ENCODE results near the gene ELOVL2. TPM values are rescaled to one million over a fixed set of nuclear protein-coding genes. Genes with fewer than 3 reads are reported as not detected.

The ELOVL2 gene
- total RNA-seq, 2 experiments from 2014 or later, result not detected

DNA sequence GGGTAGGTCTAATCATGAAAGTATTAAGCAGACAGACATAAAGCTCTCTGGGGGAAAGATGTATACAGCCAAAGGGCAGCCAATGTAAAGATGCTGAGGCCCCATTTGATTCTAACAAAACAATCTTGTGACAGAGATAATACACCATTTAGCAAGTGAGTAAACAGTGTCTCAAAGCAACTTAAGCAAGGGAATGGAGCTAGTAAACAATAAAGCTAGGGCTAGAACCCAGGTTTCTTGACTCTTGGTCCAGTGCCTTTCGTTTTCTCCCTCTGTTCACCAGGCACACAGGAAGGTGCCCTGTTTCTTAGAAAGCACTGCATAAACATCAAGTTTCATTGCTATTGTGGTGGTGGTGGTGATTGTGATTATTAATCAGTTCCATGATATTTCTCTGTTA, 5.1 kb downstream of the ELOVL2 start:
- H3K27ac Mint-ChIP-seq, result no peak overlapping the region
- H3K36me3 Mint-ChIP-seq (ENCODE audit: low read depth), result peaks cover 3% of the 10 kb centered on the region
- Histone ChIP-seq H3K4me3 (ENCODE audit: low read length) (no peak overlapping the region), H3K9me3 (ENCODE audit: control insufficient read depth in 1 of 2, insufficient read depth in 1 of 2, low read length in 2 of 2) (no peaks in the 10 kb centered on the region), H3K27me3 (ENCODE audit: control insufficient read depth in 1 of 2, insufficient read depth in 2 of 2, low read length in 2 of 2) (peaks cover 18 to 37% of the 10 kb centered on the region in 2 experiments), H3K4me1 (ENCODE audit: insufficient read depth, low read length) (peaks cover 5% of the 10 kb centered on the region), H3K27ac (ENCODE audit: low read depth in 1 of 2, low read length in 2 of 2) (no peak overlapping the region), H3K36me3 (ENCODE audit: insufficient read depth, low read length) (no peaks in the 10 kb centered on the region)
- POLR2A ChIA-PET, result no interaction called here
- peaks cover 9% of the 10 kb centered on the region for H3K4me1 Mint-ChIP-seq (ENCODE audit: low read depth)
- H3K9me3 Mint-ChIP-seq, result no peaks in the 10 kb centered on the region
- no peak for ATAC-seq (ENCODE audit: poor library complexity)
- H3K4me3 Mint-ChIP-seq, result no peak overlapping the region
- TF ChIP-seq, protein P1, sequence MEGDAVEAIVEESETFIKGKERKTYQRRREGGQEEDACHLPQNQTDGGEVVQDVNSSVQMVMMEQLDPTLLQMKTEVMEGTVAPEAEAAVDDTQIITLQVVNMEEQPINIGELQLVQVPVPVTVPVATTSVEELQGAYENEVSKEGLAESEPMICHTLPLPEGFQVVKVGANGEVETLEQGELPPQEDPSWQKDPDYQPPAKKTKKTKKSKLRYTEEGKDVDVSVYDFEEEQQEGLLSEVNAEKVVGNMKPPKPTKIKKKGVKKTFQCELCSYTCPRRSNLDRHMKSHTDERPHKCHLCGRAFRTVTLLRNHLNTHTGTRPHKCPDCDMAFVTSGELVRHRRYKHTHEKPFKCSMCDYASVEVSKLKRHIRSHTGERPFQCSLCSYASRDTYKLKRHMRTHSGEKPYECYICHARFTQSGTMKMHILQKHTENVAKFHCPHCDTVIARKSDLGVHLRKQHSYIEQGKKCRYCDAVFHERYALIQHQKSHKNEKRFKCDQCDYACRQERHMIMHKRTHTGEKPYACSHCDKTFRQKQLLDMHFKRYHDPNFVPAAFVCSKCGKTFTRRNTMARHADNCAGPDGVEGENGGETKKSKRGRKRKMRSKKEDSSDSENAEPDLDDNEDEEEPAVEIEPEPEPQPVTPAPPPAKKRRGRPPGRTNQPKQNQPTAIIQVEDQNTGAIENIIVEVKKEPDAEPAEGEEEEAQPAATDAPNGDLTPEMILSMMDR (IDR thresholded peaks at IDR 0.05), result no peak
- intact Hi-C loops (cut with DNase I, micrococcal nuclease), result no loop called here
- H3K27me3 Mint-ChIP-seq, result peaks cover 79% of the 10 kb centered on the region
- no peak for DNase-seq
- CTCF ChIA-PET, result no interaction called here

DNA sequence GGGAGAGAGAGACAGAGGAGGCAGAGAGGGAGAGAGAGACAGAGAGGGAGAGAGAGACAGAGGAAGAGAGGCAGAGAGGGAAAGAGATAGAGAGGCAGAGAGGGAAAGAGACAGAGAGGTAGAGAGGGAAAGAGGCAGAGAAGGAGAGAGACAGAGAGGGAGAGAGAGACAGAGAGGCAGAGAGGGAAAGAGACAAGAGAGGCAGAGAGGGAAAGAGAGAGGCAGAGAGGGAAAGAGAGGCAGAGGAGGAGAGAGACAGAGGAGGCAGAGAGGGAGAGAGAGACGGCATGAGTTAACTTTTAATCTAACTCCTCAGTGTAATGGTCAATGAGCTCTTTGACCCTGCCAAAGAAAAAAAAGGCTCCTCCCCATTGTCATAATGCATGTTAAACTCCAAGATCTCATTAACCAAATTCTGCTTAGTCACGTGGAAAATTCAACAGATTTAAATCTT, 7.1 kb downstream of the ELOVL2 start:
- TF ChIP-seq, protein P1 (IDR thresholded peaks at IDR 0.05), result no peak
- H3K36me3 Mint-ChIP-seq (ENCODE audit: low read depth), result no peaks in the 10 kb centered on the region
- peaks cover 11 to 35% of the 10 kb centered on the region in 2 experiments for H3K27me3 ChIP-seq (ENCODE audit: control insufficient read depth in 1 of 2, insufficient read depth in 2 of 2, low read length in 2 of 2)
- H3K36me3 ChIP-seq (ENCODE audit: insufficient read depth, low read length), result no peaks in the 10 kb centered on the region
- DNase-seq, result no peak
- H3K27ac ChIP-seq (ENCODE audit: low read depth in 1 of 2, low read length in 2 of 2), result no peak overlapping the region
- H3K27me3 Mint-ChIP-seq, result peaks cover 80% of the 10 kb centered on the region
- ChIA-PET POLR2A (no interaction called here), CTCF (no interaction called here)
- intact Hi-C loops (cut with DNase I, micrococcal nuclease), result no loop called here
- H3K4me3 Mint-ChIP-seq, result no peak overlapping the region
- H3K9me3 ChIP-seq (ENCODE audit: control insufficient read depth in 1 of 2, insufficient read depth in 1 of 2, low read length in 2 of 2), result no peaks in the 10 kb centered on the region
- no peaks in the 10 kb centered on the region for H3K4me1 ChIP-seq (ENCODE audit: insufficient read depth, low read length)
- no peak overlapping the region for H3K27ac Mint-ChIP-seq
- no peak overlapping the region for H3K4me3 ChIP-seq (ENCODE audit: low read length)
- ATAC-seq (ENCODE audit: poor library complexity), result no peak
- no peaks in the 10 kb centered on the region for H3K9me3 Mint-ChIP-seq
- no peaks in the 10 kb centered on the region for H3K4me1 Mint-ChIP-seq (ENCODE audit: low read depth)

DNA sequence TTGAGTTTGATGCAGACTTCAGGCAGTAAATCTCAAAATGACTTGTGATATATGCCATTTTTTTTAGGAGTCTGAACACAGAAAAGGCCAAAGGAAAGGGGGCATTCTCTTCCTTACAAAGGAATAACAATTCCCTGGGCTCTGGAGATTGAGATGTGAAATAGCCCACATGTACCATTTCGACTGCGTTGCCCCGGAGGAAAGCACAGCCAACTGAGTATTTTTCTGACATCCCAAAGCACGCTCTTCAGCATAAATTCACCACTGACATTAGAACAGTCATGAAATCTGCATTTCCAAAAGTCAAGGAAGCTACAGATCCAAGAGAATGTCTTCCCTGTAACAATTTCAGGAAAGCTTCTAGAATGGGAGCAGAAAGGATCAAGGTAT, 7.8 kb downstream of the ELOVL2 start:
- ChIA-PET CTCF (no interaction called here), POLR2A (no interaction called here)
- Histone ChIP-seq H3K27me3 (ENCODE audit: control insufficient read depth in 1 of 2, insufficient read depth in 2 of 2, low read length in 2 of 2) (peaks cover 11 to 31% of the 10 kb centered on the region in 2 experiments), H3K9me3 (ENCODE audit: control insufficient read depth in 1 of 2, insufficient read depth in 1 of 2, low read length in 2 of 2) (no peaks in the 10 kb centered on the region), H3K36me3 (ENCODE audit: insufficient read depth, low read length) (no peaks in the 10 kb centered on the region), H3K4me3 (ENCODE audit: low read length) (no peak overlapping the region), H3K27ac (ENCODE audit: low read depth in 1 of 2, low read length in 2 of 2) (no peak overlapping the region), H3K4me1 (ENCODE audit: insufficient read depth, low read length) (no peaks in the 10 kb centered on the region)
- H3K9me3 Mint-ChIP-seq, result no peaks in the 10 kb centered on the region
- H3K36me3 Mint-ChIP-seq (ENCODE audit: low read depth), result no peaks in the 10 kb centered on the region
- no peak overlapping the region for H3K4me3 Mint-ChIP-seq
- ATAC-seq (ENCODE audit: poor library complexity) (no peak), DNase-seq (no peak)
- TF ChIP-seq, protein P1 (IDR thresholded peaks at IDR 0.05), result no peak
- H3K27me3 Mint-ChIP-seq, result peaks cover 73% of the 10 kb centered on the region
- H3K27ac Mint-ChIP-seq, result no peak overlapping the region
- no peaks in the 10 kb centered on the region for H3K4me1 Mint-ChIP-seq (ENCODE audit: low read depth)
- intact Hi-C loops (cut with DNase I, micrococcal nuclease), result no loop called here

Measured in CD4-positive, alpha-beta T cell (primary cell).